Measurements from ENCODE around the gene TRIM63. TPM values are rescaled to one million over a fixed set of nuclear protein-coding genes. Genes with fewer than 3 reads are reported as not detected.

Gene TRIM63
- total and polyA plus RNA-seq, 9 of the 15 experiments (the other 6 are each of a cell fraction or from before 2014, with no cell fraction given): 0.08 to 0.57 (median 0.36) TPM

GRCh38 chr1:26090893-26091292 lies 23.5 kb upstream of the TRIM63 start:
- DNase-seq (ENCODE audit: extremely low read depth in 1 of 4, low spot score in 3 of 4) (no peak), FAIRE-seq (no peak), ATAC-seq (no peak)
- Histone ChIP-seq H3K27me3 (ENCODE audit: control insufficient read depth in 2 of 2, insufficient read depth in 2 of 2, low read length in 2 of 2) (no peaks in the 10 kb centered on the region), H3K4me1 (replicated peaks in 1 of 2; ENCODE audit: control insufficient read depth in 2 of 2, insufficient read depth in 2 of 2, low read length in 2 of 2) (peaks cover 20 to 35% of the 10 kb centered on the region in 2 experiments), H3K36me3 (ENCODE audit: control insufficient read depth, insufficient read depth, low read length) (no peaks in the 10 kb centered on the region), H3K79me2 (ENCODE audit: control insufficient read depth, insufficient read depth, low read length) (no peaks in the 10 kb centered on the region), H3K9me3 (replicated peaks; ENCODE audit: control insufficient read depth, insufficient read depth, low read depth, low read length) (no peaks in the 10 kb centered on the region), H4K20me1 (replicated peaks; ENCODE audit: control insufficient read depth, insufficient read depth, low read length) (no peaks in the 10 kb centered on the region), H3K9ac (ENCODE audit: insufficient read depth in 1 of 2, low read depth in 2 of 2, low read length in 2 of 2) (no peak overlapping the region), H3K9me1 (ENCODE audit: control insufficient read depth, insufficient read depth, low read length) (no peaks in the 10 kb centered on the region), H3K27ac (ENCODE audit: extremely low read depth, low read depth, low read length) (no peak overlapping the region), H2AFZ (ENCODE audit: low read depth, low read length) (0 out of 2 replicates have a peak overlapping the region, but pooled peaks have one; percentile 38), H3K4me3 (no peak overlapping the region), H3K4me2 (ENCODE audit: insufficient read depth, low read length) (no peak overlapping the region)
- no TSS peak for BruUV-seq (replicated peaks)
- intact Hi-C loops (cut with micrococcal nuclease): no loop called here
- WGBS (ENCODE audit: insufficient coverage, low coverage, missing lambda C conversion rate): 71% methylated on average over 3 of the region's 3 CpGs
- TF ChIP-seq RBM25 (IDR thresholded peaks at IDR 0.05; ENCODE audit: low read depth, low read length, severe bottlenecking): peak; percentile 12
- no peak for TF ChIP-seq ATF2 (CRISPR knock-in tag; IDR thresholded peaks at IDR 0.05)
- CTCF ChIA-PET (ENCODE audit: low intra/inter-chr PET ratio): no interaction called here
- in situ Hi-C loops (cut with MboI): no loop called here
- POLR2A ChIA-PET: no interaction called here

- CTCF ChIA-PET (ENCODE audit: low intra/inter-chr PET ratio): interaction anchor here (0.7 kb wide), 1 partner anchor 232 kb away, joined by 3 read pairs; no protein-coding TSS in a partner anchor
- Histone ChIP-seq H3K27me3 (ENCODE audit: control insufficient read depth in 2 of 2, insufficient read depth in 2 of 2, low read length in 2 of 2) (no peaks in the 10 kb centered on the region), H3K4me3 (no peak overlapping the region), H3K9ac (ENCODE audit: insufficient read depth in 1 of 2, low read depth in 2 of 2, low read length in 2 of 2) (no peak overlapping the region), H3K9me3 (replicated peaks; ENCODE audit: control insufficient read depth, insufficient read depth, low read depth, low read length) (no peaks in the 10 kb centered on the region), H3K4me2 (ENCODE audit: insufficient read depth, low read length) (no peak overlapping the region), H4K20me1 (replicated peaks; ENCODE audit: control insufficient read depth, insufficient read depth, low read length) (no peaks in the 10 kb centered on the region), H3K4me1 (replicated peaks in 1 of 2; ENCODE audit: control insufficient read depth in 2 of 2, insufficient read depth in 2 of 2, low read length in 2 of 2) (peaks cover 8 to 26% of the 10 kb centered on the region in 2 experiments), H2AFZ (ENCODE audit: low read depth, low read length) (no peak overlapping the region), H3K36me3 (ENCODE audit: control insufficient read depth, insufficient read depth, low read length) (no peaks in the 10 kb centered on the region), H3K27ac (ENCODE audit: extremely low read depth, low read depth, low read length) (no peak overlapping the region), H3K79me2 (ENCODE audit: control insufficient read depth, insufficient read depth, low read length) (no peaks in the 10 kb centered on the region), H3K9me1 (ENCODE audit: control insufficient read depth, insufficient read depth, low read length) (no peaks in the 10 kb centered on the region)
- ATAC-seq (no peak), FAIRE-seq (no peak), DNase-seq (ENCODE audit: extremely low read depth in 1 of 4, low spot score in 3 of 4) (no peak)
- intact Hi-C loops (cut with micrococcal nuclease): no loop called here
- in situ Hi-C loops (cut with MboI): no loop called here
- WGBS (ENCODE audit: insufficient coverage, low coverage, missing lambda C conversion rate): 79% methylated on average over 3 of the region's 3 CpGs
- BruUV-seq (replicated peaks): no TSS peak
- POLR2A ChIA-PET: no interaction called here
- TF ChIP-seq BCOR (IDR thresholded peaks at IDR 0.05) (peak; percentile 95), HBP1 (CRISPR knock-in tag; IDR thresholded peaks at IDR 0.05) (no peak), ZFP36 (IDR thresholded peaks at IDR 0.05; ENCODE audit: low read depth, low read length, partially characterized antibody) (peak; percentile 80), BRD9 (IDR thresholded peaks at IDR 0.05; ENCODE audit: low read depth, partially characterized antibody) (peak; percentile 37), DMBX1 (CRISPR knock-in tag; IDR thresholded peaks at IDR 0.05; ENCODE audit: borderline replicate concordance) (no peak), RCOR1 (IDR thresholded peaks at IDR 0.05; ENCODE audit: borderline replicate concordance in 1 of 2, low read depth in 2 of 2, low read length in 2 of 2) (peak in 1 of 2 experiments; percentile 55; a peak in 1 of 4 replicates), HDAC2 (IDR thresholded peaks at IDR 0.05) (peak; percentile 83; the same call in 1 of the 2 replicates), SMARCA5 (IDR thresholded peaks at IDR 0.05) (0 out of 2 replicates have a peak, but pooled peaks have one; percentile 65), ZNF316 (IDR thresholded peaks at IDR 0.05) (peak; percentile 18; the same call in 1 of the 2 replicates), HNRNPK (IDR thresholded peaks at IDR 0.05; ENCODE audit: low read depth, low read length, poor library complexity, severe bottlenecking) (no peak), WHSC1 (IDR thresholded peaks at IDR 0.05; ENCODE audit: low read length) (no peak), KDM1A (IDR thresholded peaks at IDR 0.05) (peak; percentile 67 to 79), GTF2F1 (IDR thresholded peaks at IDR 0.05; ENCODE audit: low read depth, low read length) (no peak), ZNF121 (CRISPR knock-in tag; conservative IDR thresholded peaks at IDR 0.05) (peak; percentile 9; the same call in 1 of the 2 replicates)
Observed at GRCh38 chr1:26089125-26089524, 21.7 kb upstream of the TRIM63 start.
